Mesenchymal stem cell (in vitro differentiated cells and primary cell): ENCODE results near the gene ANKRD10.

Experiments
- DNase-seq: peaks from one replicate; pipeline ENCODE4 v3.0.0-alpha.2; 2013
- H2AFZ ChIP-seq: one replicate; pipeline ENCODE4 v1.6.1; 2013; ENCODE audit warnings: low read depth, mild to moderate bottlenecking, control low read depth, inconsistent platforms, low read length, moderate library complexity
- H2AK5ac ChIP-seq: 2 replicates; pipeline ENCODE4 v1.6.1; 2013; ENCODE audit warnings: low read length, moderate library complexity, mild to moderate bottlenecking, inconsistent platforms; ENCODE audit not compliant: severe bottlenecking
- H2BK120ac ChIP-seq: one replicate; pipeline ENCODE4 v1.6.1; 2013; ENCODE audit warnings: low read depth, mild to moderate bottlenecking, inconsistent platforms, low read length, moderate library complexity
- H2BK12ac ChIP-seq, 2 experiments: one replicate each; pipeline ENCODE4 v1.6.1; 2013; ENCODE audit warnings: inconsistent platforms in 2 of 2, low read length in 2 of 2, mild to moderate bottlenecking in 2 of 2, moderate library complexity in 2 of 2, control low read depth in 1 of 2
- H2BK15ac ChIP-seq: one replicate; pipeline ENCODE4 v1.6.1; 2013; ENCODE audit warnings: mild to moderate bottlenecking, low read depth, inconsistent platforms; ENCODE audit not compliant: poor library complexity, severe bottlenecking
- H2BK5ac ChIP-seq: 2 replicates; pipeline ENCODE4 v1.6.1; 2013; ENCODE audit warnings: low read depth, mild to moderate bottlenecking, low read length, control low read depth, inconsistent platforms; ENCODE audit not compliant: poor library complexity, severe bottlenecking
- H3K14ac ChIP-seq, 2 experiments: one replicate each; pipeline ENCODE4 v1.6.1; 2013; ENCODE audit warnings: inconsistent platforms in 2 of 2, low read length in 2 of 2, control low read depth in 1 of 2, mild to moderate bottlenecking in 1 of 2, moderate library complexity in 1 of 2
- H3K18ac ChIP-seq, 2 experiments: one replicate each; pipeline ENCODE4 v1.6.1; 2013; ENCODE audit warnings: inconsistent platforms in 2 of 2, low read length in 2 of 2, control low read depth in 1 of 2, low read depth in 1 of 2, mild to moderate bottlenecking in 1 of 2
- H3K23ac ChIP-seq, 2 experiments: one replicate each; pipeline ENCODE4 v1.6.1; 2013; ENCODE audit warnings: inconsistent platforms in 2 of 2, low read length in 2 of 2, mild to moderate bottlenecking in 2 of 2, moderate library complexity in 2 of 2, control low read depth in 1 of 2
- H3K27ac ChIP-seq: 2 replicates; pipeline ENCODE4 v1.5.1; 2013; ENCODE audit warnings: mild to moderate bottlenecking, moderate library complexity, low read length, control low read depth, inconsistent platforms; ENCODE audit not compliant: poor library complexity, severe bottlenecking
- H3K27me3 ChIP-seq, 2 experiments: 2 replicates each; pipeline versions ENCODE4 v1.6.1 to v1.7.0; 2013; ENCODE audit warnings: low read length in 2 of 2, mild to moderate bottlenecking in 2 of 2, moderate library complexity in 2 of 2, control low read depth in 1 of 2, inconsistent platforms in 1 of 2; ENCODE audit not compliant: control insufficient read depth in 1 of 2, insufficient read depth in 1 of 2
- H3K36me3 ChIP-seq, 2 experiments: 2 replicates each; pipeline versions ENCODE4 v1.6.1 to v1.7.0; 2013; ENCODE audit warnings: low read length in 2 of 2, control low read depth in 1 of 2, inconsistent platforms in 1 of 2, low read depth in 1 of 2, mild to moderate bottlenecking in 1 of 2; ENCODE audit not compliant: insufficient read depth in 2 of 2, control insufficient read depth in 1 of 2
- H3K4ac ChIP-seq, 2 experiments: one replicate each; pipeline ENCODE4 v1.6.1; 2013; ENCODE audit warnings: inconsistent platforms in 2 of 2, low read length in 2 of 2, mild to moderate bottlenecking in 2 of 2, moderate library complexity in 2 of 2, control low read depth in 1 of 2, low read depth in 1 of 2
- H3K4me1 ChIP-seq: 2 replicates; pipeline ENCODE4 v1.6.1; 2013; ENCODE audit warnings: low read depth, low read length, control low read depth; ENCODE audit not compliant: control insufficient read depth, insufficient read depth
- H3K4me2 ChIP-seq: 2 replicates; pipeline ENCODE4 v1.6.1; 2013; ENCODE audit warnings: low read length, mild to moderate bottlenecking, inconsistent platforms; ENCODE audit not compliant: poor library complexity, severe bottlenecking
- H3K4me3 ChIP-seq, 2 experiments: 2 replicates each; pipeline versions ENCODE4 v1.5.1 to v1.7.0; 2013; ENCODE audit warnings: low read length in 2 of 2, mild to moderate bottlenecking in 2 of 2, control low read depth in 1 of 2, low read depth in 1 of 2; ENCODE audit not compliant: insufficient read depth in 1 of 2
- H3K79me1 ChIP-seq: replicated peaks from 2 replicates; pipeline ENCODE4 v1.6.1; 2013; ENCODE audit warnings: mild to moderate bottlenecking, control low read depth, low read length, inconsistent platforms; ENCODE audit not compliant: poor library complexity, severe bottlenecking
- H3K9ac ChIP-seq: 2 replicates; pipeline ENCODE4 v1.7.0; 2013; ENCODE audit warnings: mild to moderate bottlenecking, low read length, moderate library complexity
- H3K9me3 ChIP-seq: 2 replicates; pipeline ENCODE4 v1.7.0; 2013; ENCODE audit warnings: mild to moderate bottlenecking, low read length; ENCODE audit not compliant: control insufficient read depth
- H4K8ac ChIP-seq: one replicate; pipeline ENCODE4 v1.6.1; 2013; ENCODE audit warnings: inconsistent platforms, mild to moderate bottlenecking, low read length, moderate library complexity
- H4K91ac ChIP-seq: one replicate; pipeline ENCODE4 v1.6.1; 2013; ENCODE audit warnings: mild to moderate bottlenecking, low read length, inconsistent platforms
- WGBS: methylation state at CpG from one replicate; pipeline ENCODE4 v1.1.7; 2013; ENCODE audit warnings: mixed read lengths; 5-methylcytosine and 5-hydroxymethylcytosine counted together

Gene ANKRD10

GRCh38 chr13:110841846-110842245 is 73.0 kb downstream of the ANKRD10 start:
- no peak overlapping the region for H2BK5ac ChIP-seq
- no peak overlapping the region for H3K23ac ChIP-seq
- H3K27ac ChIP-seq, result no peak overlapping the region
- H4K8ac ChIP-seq, result no peak overlapping the region
- no peaks in the 10 kb centered on the region for H3K4me1 ChIP-seq
- peaks cover 9 to 35% of the 10 kb centered on the region in 2 experiments for H3K27me3 ChIP-seq
- H2BK120ac ChIP-seq, result no peak overlapping the region
- no peak overlapping the region for H3K4ac ChIP-seq
- H2BK15ac ChIP-seq, result no peak overlapping the region
- no peaks in the 10 kb centered on the region for H3K9me3 ChIP-seq
- no peak overlapping the region for H3K9ac ChIP-seq
- no peak overlapping the region for H4K91ac ChIP-seq
- H2AK5ac ChIP-seq, result no peak overlapping the region
- no peak overlapping the region for H3K4me2 ChIP-seq
- DNase-seq, result no peak
- 71% methylated on average over 3 of the region's 3 CpGs for WGBS
- H2AFZ ChIP-seq, result no peak overlapping the region
- H3K18ac ChIP-seq, result no peak overlapping the region
- no peaks in the 10 kb centered on the region for H3K79me1 ChIP-seq
- H3K36me3 ChIP-seq, result no peaks in the 10 kb centered on the region
- no peak overlapping the region for H2BK12ac ChIP-seq
- no peak overlapping the region for H3K4me3 ChIP-seq
- H3K14ac ChIP-seq, result no peak overlapping the region

GRCh38 chr13:110841406-110841805 is 73.5 kb downstream of the ANKRD10 start:
- no peaks in the 10 kb centered on the region for H3K4me1 ChIP-seq
- no peak overlapping the region for H4K8ac ChIP-seq
- no peak overlapping the region for H3K4me2 ChIP-seq
- no peak overlapping the region for H4K91ac ChIP-seq
- no peak overlapping the region for H3K4ac ChIP-seq
- no peak overlapping the region for H2BK120ac ChIP-seq
- H3K4me3 ChIP-seq, result no peak overlapping the region
- H3K9ac ChIP-seq, result no peak overlapping the region
- H2BK15ac ChIP-seq, result no peak overlapping the region
- DNase-seq, result no peak
- no peaks in the 10 kb centered on the region for H3K36me3 ChIP-seq
- H2AFZ ChIP-seq, result no peak overlapping the region
- no peak overlapping the region for H2AK5ac ChIP-seq
- no peaks in the 10 kb centered on the region for H3K79me1 ChIP-seq
- H2BK5ac ChIP-seq, result no peak overlapping the region
- H3K27me3 ChIP-seq, result peaks cover 9 to 35% of the 10 kb centered on the region in 2 experiments
- WGBS, result 78% methylated on average over 2 of the region's 2 CpGs
- no peak overlapping the region for H3K14ac ChIP-seq
- H3K18ac ChIP-seq, result no peak overlapping the region
- H3K9me3 ChIP-seq, result no peaks in the 10 kb centered on the region
- H2BK12ac ChIP-seq, result no peak overlapping the region
- no peak overlapping the region for H3K27ac ChIP-seq
- H3K23ac ChIP-seq, result no peak overlapping the region

GRCh38 chr13:110838867-110839538 is 75.9 kb downstream of the ANKRD10 start:
- no peak for DNase-seq
- H3K4me3 ChIP-seq, result no peak overlapping the region
- no peak overlapping the region for H3K27ac ChIP-seq
- H2AFZ ChIP-seq, result no peak overlapping the region
- H3K4me2 ChIP-seq, result no peak overlapping the region
- H3K18ac ChIP-seq, result no peak overlapping the region
- H3K9ac ChIP-seq, result no peak overlapping the region
- no peak overlapping the region for H2BK120ac ChIP-seq
- no peak overlapping the region for H2BK5ac ChIP-seq
- H3K79me1 ChIP-seq, result no peaks in the 10 kb centered on the region
- no peak overlapping the region for H3K14ac ChIP-seq
- H2BK12ac ChIP-seq, result no peak overlapping the region
- H3K9me3 ChIP-seq, result no peaks in the 10 kb centered on the region
- no peak overlapping the region for H4K8ac ChIP-seq
- H3K27me3 ChIP-seq, result peaks cover 4 to 25% of the 10 kb centered on the region in 2 experiments
- 88% methylated on average over 2 of the region's 4 CpGs for WGBS
- no peaks in the 10 kb centered on the region for H3K36me3 ChIP-seq
- no peaks in the 10 kb centered on the region for H3K4me1 ChIP-seq
- no peak overlapping the region for H3K4ac ChIP-seq
- no peak overlapping the region for H2BK15ac ChIP-seq
- no peak overlapping the region for H3K23ac ChIP-seq
- H4K91ac ChIP-seq, result no peak overlapping the region
- H2AK5ac ChIP-seq, result no peak overlapping the region

GRCh38 chr13:110838116-110838515 is 76.8 kb downstream of the ANKRD10 start:
- H3K4me2 ChIP-seq, result no peak overlapping the region
- DNase-seq, result no peak
- no peak overlapping the region for H3K23ac ChIP-seq
- no peak overlapping the region for H3K14ac ChIP-seq
- no peak overlapping the region for H2BK12ac ChIP-seq
- no peak overlapping the region for H2AK5ac ChIP-seq
- H2BK120ac ChIP-seq, result no peak overlapping the region
- no peaks in the 10 kb centered on the region for H3K36me3 ChIP-seq
- no peaks in the 10 kb centered on the region for H3K79me1 ChIP-seq
- H3K9me3 ChIP-seq, result no peaks in the 10 kb centered on the region
- no peak overlapping the region for H3K27ac ChIP-seq
- no peak overlapping the region for H3K9ac ChIP-seq
- no peak overlapping the region for H4K8ac ChIP-seq
- H3K4me3 ChIP-seq, result no peak overlapping the region
- no peaks in the 10 kb centered on the region for H3K4me1 ChIP-seq
- H3K27me3 ChIP-seq, result peaks cover 4 to 25% of the 10 kb centered on the region in 2 experiments
- H2AFZ ChIP-seq, result no peak overlapping the region
- H3K18ac ChIP-seq, result no peak overlapping the region
- WGBS, result 82% methylated on average over 8 of the region's 8 CpGs
- no peak overlapping the region for H2BK5ac ChIP-seq
- H3K4ac ChIP-seq, result no peak overlapping the region
- no peak overlapping the region for H2BK15ac ChIP-seq
- no peak overlapping the region for H4K91ac ChIP-seq
